Measurements from ENCODE around the gene CHRNA5. TPM values are rescaled to one million over a fixed set of nuclear protein-coding genes. Genes with fewer than 3 reads are reported as not detected.

The CHRNA5 gene
- total RNA-seq, 2 donors from 2014 or later = 0.39 to 0.65 TPM

DNA sequence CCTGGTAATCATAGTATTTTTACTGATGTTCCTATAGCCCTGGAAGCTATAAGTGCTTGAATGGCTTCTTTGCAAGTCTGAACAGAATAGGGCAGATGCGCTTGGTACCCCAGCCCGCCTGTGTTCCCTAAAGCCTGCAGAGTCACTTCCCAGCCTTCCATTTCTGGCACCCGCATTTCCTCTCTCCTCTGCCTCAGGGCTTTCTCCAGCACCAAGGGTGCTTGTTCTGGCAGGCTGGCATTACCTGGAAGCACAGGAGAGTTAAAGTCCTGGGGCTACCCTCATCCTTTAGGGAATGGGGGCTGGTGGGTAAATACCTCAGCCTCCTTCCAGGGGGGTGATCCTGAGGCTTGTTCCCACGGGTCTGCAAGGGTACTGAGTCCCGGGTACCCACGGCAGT is 62.9 kb downstream of the CHRNA5 start:
- ATAC-seq (no peak), DNase-seq (no peak)
- no peaks in the 10 kb centered on the region for H3K4me1 Mint-ChIP-seq
- H3K4me3 Mint-ChIP-seq = no peak overlapping the region
- H3K27ac Mint-ChIP-seq = no peak overlapping the region
- peaks cover 3% of the 10 kb centered on the region for H3K36me3 Mint-ChIP-seq (ENCODE audit: low read depth)
- peaks cover 69% of the 10 kb centered on the region for H3K27me3 Mint-ChIP-seq
- no peaks in the 10 kb centered on the region for H3K9me3 ChIP-seq (ENCODE audit: control insufficient read depth, low read length, poor library complexity, severe bottlenecking)

DNA sequence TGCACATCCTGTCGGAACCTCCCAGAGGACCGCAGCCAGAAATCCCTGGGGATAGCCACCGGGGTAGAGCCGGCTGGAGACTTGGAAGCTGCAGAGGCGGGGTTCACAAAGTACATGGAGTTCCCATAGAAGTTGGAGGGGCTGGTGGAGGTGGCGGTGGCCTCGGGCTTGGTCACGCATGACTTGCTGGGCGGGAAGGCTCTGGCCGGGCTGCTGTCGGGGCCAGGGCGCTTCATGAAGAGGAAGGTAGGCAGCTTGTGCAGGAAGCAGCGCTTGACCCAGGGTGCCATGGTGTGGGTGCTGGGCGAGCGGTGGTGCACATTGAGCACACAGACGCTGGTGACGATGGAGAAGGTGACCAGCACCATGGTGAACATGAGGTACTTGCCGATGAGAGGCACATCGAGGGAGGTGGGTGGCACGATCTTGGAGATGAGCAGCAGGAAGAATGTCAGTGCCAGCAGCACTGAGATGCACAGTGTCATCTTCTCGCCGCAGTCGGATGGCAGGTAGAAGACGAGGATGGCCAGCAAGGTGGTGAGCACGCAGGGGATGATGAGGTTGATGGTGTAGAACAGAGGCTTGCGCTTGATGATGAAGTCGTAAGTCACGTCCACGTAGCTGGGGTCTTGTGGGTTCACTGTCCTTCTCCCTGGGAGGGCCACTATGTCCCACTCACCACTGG is 63.9 kb downstream of the CHRNA5 start:
- Mint-ChIP-seq H3K4me1 (no peaks in the 10 kb centered on the region), H3K27ac (no peak overlapping the region), H3K36me3 (ENCODE audit: low read depth) (peaks cover 2% of the 10 kb centered on the region), H3K27me3 (peaks cover 60% of the 10 kb centered on the region), H3K4me3 (no peak overlapping the region)
- ATAC-seq (no peak), DNase-seq (no peak)
- H3K9me3 ChIP-seq (ENCODE audit: control insufficient read depth, low read length, poor library complexity, severe bottlenecking) = no peaks in the 10 kb centered on the region

DNA sequence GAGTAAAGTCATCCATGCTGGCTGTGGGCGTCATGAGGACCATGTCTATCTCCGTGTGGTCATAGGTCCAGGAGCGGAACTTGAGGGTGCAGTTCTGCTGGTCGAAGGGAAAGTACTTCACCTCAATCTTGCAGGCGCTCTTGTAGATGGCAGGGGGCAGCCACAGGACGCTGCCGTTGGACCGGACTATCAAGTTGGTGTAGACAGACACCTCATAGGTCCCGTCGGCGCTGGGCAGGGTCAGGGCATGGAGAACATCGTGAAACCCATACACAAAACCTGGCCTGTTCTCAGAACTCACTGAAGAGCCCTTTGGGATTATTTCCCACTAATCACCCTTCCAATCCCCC is 64.4 kb downstream of the CHRNA5 start:
- H3K4me1 Mint-ChIP-seq = no peaks in the 10 kb centered on the region

DNA sequence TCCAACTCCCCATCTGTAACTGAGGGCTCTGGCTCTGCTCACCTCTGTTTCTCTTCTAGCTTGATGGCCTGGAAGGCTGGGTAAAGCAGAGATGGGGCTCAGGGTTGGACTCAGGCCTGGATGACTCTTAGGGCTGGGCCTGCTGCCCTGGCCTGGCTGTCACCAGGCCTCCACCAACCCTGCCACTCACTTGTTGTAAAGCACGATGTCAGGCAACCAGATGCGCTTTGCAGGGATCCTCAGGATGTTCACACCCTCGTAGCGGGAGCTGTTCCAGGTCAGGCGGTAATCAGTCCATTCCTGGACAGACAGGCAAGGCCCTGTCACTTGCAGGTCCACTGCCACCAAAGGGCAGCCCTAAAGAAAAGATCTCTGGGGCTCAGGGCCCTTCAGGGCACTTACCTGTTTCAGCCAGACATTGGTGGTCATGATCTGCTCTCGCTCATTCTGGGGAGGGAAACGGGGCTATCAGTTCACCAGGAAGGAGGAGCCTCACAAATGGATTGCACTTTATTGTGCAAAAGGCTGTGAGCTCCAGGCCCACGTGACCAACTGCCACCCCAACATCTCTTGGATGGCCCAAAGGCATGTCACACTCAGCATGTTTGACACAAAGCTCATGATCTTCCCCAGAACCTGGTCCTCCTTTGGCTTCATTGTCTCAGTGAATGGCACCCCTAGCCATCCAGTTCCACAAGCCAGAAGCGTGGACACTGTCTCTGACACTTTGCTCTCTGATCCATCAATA is 65.7 kb downstream of the CHRNA5 start:
- Mint-ChIP-seq H3K4me3 (no peak overlapping the region), H3K27ac (no peak overlapping the region)
- no peak for DNase-seq

More for the DNA sequence above, 64.4 kb downstream of the CHRNA5 start:
- Mint-ChIP-seq H3K36me3 (ENCODE audit: low read depth) (no peaks in the 10 kb centered on the region), H3K27me3 (peaks cover 55% of the 10 kb centered on the region), H3K27ac (no peak overlapping the region), H3K4me3 (no peak overlapping the region)
- DNase-seq (no peak), ATAC-seq (no peak)
- H3K9me3 ChIP-seq (ENCODE audit: control insufficient read depth, low read length, poor library complexity, severe bottlenecking) = no peaks in the 10 kb centered on the region

DNA sequence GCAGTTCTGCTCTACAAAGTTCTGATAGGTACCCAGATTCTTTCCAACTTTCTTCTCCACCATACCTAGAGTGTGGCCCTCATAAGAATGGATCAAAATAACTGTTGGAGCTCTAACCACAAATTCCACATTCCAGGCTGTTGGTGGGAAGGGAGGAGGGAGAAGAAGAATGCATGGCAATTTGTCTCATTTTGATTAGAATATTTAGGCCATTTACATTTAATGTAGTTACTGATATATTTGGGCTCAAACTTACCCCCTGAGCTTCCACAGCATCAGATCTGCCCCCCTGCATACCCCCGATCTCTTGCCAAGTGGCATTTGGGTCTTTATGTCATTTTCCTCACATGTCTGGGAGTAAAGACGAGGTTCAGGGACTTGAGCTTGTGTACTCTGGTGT is 68.0 kb downstream of the CHRNA5 start:
- no peak for ATAC-seq
- Mint-ChIP-seq H3K4me1 (peaks cover 3% of the 10 kb centered on the region), H3K27me3 (peaks cover 45% of the 10 kb centered on the region), H3K36me3 (ENCODE audit: low read depth) (peaks cover 4% of the 10 kb centered on the region), H3K27ac (no peak overlapping the region), H3K4me3 (no peak overlapping the region)
- no peaks in the 10 kb centered on the region for H3K9me3 ChIP-seq (ENCODE audit: control insufficient read depth, low read length, poor library complexity, severe bottlenecking)
- DNase-seq = no peak

More for the DNA sequence above, 65.7 kb downstream of the CHRNA5 start:
- H3K27me3 Mint-ChIP-seq = peaks cover 49% of the 10 kb centered on the region
- H3K4me1 Mint-ChIP-seq = no peaks in the 10 kb centered on the region
- no peaks in the 10 kb centered on the region for H3K9me3 ChIP-seq (ENCODE audit: control insufficient read depth, low read length, poor library complexity, severe bottlenecking)
- ATAC-seq = no peak
- H3K36me3 Mint-ChIP-seq (ENCODE audit: low read depth) = no peaks in the 10 kb centered on the region

DNA sequence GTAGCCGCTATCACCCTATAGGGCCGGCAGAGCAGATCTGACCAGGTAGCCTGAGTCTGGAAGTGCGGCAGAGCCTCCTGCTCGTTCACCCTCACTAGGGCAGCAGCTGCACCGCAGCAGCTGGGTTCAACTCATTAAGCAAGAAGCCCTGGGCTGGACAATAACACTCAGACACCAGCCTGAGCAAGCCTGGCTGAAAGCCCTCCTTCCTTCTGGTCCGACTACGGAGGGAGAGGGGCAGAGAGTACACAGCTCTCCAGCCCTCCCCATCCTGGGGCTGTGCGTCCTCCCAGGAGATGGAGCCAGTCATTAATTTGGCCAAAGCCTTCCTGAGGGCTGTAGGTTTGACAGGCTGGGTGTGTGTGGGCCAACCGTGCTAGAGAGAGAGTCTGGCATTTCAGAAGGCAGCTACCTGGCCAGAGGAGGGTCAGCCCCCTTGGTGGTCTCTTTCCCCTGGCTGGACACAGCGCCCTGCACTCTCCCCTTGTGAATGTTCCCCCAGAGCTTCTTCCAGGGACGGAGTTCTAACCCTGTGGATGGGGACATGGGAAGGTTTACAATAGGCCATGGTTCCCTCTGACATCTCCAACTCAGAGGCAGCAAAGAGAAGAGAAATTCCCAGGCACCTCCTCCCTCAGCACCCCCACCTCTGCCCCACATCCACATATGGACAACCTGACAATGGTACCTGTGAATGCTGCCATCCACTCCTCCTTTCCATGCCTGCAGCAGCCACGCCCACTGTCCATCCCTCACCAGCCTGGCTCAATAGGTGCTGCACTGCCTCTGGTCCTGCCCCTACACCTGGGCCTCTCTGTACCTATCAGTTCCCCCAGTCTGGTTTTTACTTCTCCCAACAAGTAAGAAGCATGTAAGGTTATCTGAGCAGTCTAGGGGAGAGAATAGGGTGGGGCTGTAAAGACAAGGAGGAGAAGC is 69.2 kb downstream of the CHRNA5 start:
- no peaks in the 10 kb centered on the region for H3K9me3 ChIP-seq (ENCODE audit: control insufficient read depth, low read length, poor library complexity, severe bottlenecking)
- H3K27ac Mint-ChIP-seq = no peak overlapping the region
- ATAC-seq = no peak
- H3K36me3 Mint-ChIP-seq (ENCODE audit: low read depth) = peaks cover 4% of the 10 kb centered on the region
- no peak for DNase-seq
- no peak overlapping the region for H3K4me3 Mint-ChIP-seq
- H3K4me1 Mint-ChIP-seq = peaks cover 3% of the 10 kb centered on the region
- H3K27me3 Mint-ChIP-seq = peaks cover 41% of the 10 kb centered on the region

DNA sequence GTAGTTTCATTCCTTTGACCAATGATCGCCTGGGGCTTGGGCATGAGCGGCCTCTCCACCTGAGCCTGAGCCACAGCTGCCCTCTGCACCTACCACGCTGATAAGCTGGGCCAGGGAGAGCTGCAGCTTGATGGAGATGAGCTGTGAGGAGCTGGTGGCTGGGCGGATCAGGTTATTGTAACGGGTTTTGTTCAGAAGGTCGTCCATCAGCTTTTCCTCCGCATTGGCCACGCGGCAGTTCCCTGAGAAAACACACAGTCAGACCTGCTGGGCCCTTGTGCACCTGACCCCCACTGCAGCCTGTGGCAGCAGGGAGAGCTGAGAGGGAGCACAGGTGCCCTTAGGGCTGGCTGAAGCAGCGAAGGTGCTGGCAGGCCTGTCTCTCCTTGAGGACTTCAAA is 70.0 kb downstream of the CHRNA5 start:
- peaks cover 3% of the 10 kb centered on the region for H3K4me1 Mint-ChIP-seq
- no peak overlapping the region for H3K4me3 Mint-ChIP-seq
- H3K27ac Mint-ChIP-seq = no peak overlapping the region
- H3K36me3 Mint-ChIP-seq (ENCODE audit: low read depth) = peaks cover 4% of the 10 kb centered on the region
- ATAC-seq (no peak), DNase-seq (no peak)
- no peaks in the 10 kb centered on the region for H3K9me3 ChIP-seq (ENCODE audit: control insufficient read depth, low read length, poor library complexity, severe bottlenecking)
- H3K27me3 Mint-ChIP-seq = peaks cover 44% of the 10 kb centered on the region

DNA sequence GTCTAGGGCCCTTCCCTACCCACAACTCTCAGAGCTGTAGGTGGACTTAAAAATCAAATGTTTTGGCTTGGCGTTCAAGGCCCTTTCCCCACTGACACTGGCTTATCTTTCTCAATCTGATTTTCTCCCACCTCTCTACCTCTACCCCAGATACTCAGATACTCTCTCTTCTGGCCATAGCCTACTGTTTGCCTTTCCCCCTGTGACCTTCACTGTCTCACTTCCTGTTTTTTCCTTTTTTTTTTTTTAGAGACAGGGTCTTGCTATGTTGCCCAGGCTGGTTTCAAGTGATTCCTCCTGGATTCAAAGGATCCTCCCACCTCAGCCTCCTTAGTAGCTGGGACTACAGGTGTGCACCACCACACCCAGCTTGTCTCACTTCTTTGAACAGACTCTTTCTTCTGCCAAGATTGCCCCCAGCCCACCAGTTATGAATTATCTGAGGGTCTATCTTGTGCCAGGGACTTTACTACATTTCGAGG is 71.1 kb downstream of the CHRNA5 start:
- DNase-seq = no peak
- Mint-ChIP-seq H3K27me3 (peaks cover 46% of the 10 kb centered on the region), H3K4me3 (no peak overlapping the region), H3K27ac (no peak overlapping the region), H3K36me3 (ENCODE audit: low read depth) (peaks cover 4% of the 10 kb centered on the region), H3K4me1 (peaks cover 6% of the 10 kb centered on the region)
- no peaks in the 10 kb centered on the region for H3K9me3 ChIP-seq (ENCODE audit: control insufficient read depth, low read length, poor library complexity, severe bottlenecking)
- no peak for ATAC-seq

DNA sequence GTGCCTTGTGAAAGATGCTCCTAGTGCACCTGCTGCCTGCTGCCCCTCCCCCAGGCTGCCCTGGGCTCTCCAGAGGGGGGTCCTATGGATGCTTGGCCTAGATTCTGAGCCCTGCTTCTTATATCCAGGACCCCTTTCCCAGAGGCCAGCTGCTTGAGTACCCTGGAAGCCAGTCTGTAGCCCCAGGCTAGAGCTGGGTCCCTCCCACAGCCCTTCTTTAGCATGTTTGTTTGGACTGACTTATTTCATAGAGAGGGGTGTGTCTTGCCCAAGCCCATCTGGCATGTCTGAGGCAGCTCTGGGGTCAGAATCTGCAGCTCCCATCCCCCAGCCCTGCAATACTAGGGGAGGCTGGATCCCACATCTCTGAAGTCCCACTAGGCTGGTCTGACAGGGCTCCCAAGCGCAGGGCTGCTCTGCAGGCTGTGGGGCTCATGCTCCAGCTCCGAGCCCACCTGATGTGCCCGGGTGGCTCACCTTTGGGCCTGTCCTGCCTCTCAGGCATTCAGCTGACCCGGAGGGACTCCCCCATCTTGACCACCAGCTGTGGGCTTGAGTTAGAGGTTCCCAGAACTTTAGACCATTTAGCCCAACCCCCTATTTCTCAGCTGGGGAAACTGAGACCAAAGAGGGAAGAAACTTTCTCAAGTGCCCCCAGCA is 72.6 kb downstream of the CHRNA5 start:
- Mint-ChIP-seq H3K4me3 (no peak overlapping the region), H3K27me3 (peaks cover 50% of the 10 kb centered on the region), H3K36me3 (ENCODE audit: low read depth) (peaks cover 4% of the 10 kb centered on the region), H3K27ac (no peak overlapping the region), H3K4me1 (peaks cover 13% of the 10 kb centered on the region)
- DNase-seq (no peak), ATAC-seq (no peak)
- H3K9me3 ChIP-seq (ENCODE audit: control insufficient read depth, low read length, poor library complexity, severe bottlenecking) = no peaks in the 10 kb centered on the region

DNA sequence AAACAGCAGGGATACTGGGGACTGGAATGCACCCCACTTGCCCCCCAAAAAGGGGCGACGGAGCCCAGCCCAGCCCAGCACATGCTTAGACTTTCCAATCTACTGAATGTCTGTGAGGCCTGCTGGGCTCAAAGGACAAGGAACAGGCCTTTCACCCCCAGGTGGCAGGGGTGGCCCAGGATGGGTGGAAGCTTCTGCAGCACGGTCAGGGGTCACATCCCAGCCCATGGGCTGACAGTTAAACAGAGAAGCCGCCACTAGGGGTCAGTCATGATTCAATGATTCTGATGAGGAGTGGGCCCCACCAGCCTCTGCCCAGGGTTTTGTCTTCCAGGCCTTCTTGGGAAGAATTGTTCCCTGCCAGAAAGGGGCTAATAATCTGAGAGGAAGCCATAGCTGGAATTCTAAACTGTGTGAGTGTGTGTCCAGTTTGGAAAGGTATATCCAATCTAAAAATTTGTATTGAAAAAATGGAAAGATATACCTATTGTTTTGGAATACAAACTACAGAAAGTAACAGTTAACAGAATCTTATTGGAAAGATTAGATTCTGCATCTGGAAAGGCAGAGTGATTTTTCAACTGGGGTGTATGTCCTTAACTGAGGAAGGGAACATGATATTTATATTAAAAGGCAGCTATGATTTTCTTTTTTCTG is 73.5 kb downstream of the CHRNA5 start:
- no peak overlapping the region for H3K27ac Mint-ChIP-seq
- peaks cover 13% of the 10 kb centered on the region for H3K4me1 Mint-ChIP-seq
- peak in 1 of 3 donors; percentile 17 for DNase-seq
- peaks cover 4% of the 10 kb centered on the region for H3K36me3 Mint-ChIP-seq (ENCODE audit: low read depth)
- peak; percentile 33 for ATAC-seq
- H3K4me3 Mint-ChIP-seq = no peak overlapping the region
- no peaks in the 10 kb centered on the region for H3K9me3 ChIP-seq (ENCODE audit: control insufficient read depth, low read length, poor library complexity, severe bottlenecking)
- peaks cover 50% of the 10 kb centered on the region for H3K27me3 Mint-ChIP-seq

DNA sequence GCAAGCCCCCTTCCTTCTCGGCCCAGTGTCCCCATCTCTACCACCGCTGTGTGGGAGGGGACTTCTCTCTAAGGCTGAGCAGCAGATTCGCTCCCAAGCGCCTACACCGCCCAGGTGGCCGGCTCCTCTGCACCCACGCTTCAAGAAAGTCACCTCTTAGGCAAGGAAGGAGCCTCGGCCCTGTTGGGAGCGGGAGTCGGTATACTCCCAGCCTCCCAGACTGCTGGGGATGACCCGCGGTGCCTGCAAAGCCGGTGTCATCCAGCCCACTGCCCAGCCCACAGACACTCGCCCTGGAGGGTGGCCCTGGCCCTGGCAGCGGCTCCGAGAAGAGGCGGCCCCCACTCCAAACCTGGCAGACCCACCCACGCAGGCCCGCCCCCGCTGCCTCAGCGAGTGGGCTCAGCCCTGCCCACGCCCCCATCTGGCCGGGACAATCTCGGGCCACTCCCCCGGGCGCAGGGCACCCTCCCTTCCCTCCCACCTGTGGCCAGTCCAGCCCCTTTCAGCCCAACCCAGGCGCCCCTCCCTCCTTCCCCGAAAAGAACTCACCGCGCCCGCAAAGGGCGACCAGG is 75.3 kb downstream of the CHRNA5 start:
- peak overlapping the region; percentile 79 for H3K4me3 Mint-ChIP-seq
- DNase-seq (no peak), ATAC-seq (no peak)
- peaks cover 4% of the 10 kb centered on the region for H3K36me3 Mint-ChIP-seq (ENCODE audit: low read depth)
- no peaks in the 10 kb centered on the region for H3K9me3 ChIP-seq (ENCODE audit: control insufficient read depth, low read length, poor library complexity, severe bottlenecking)
- H3K27me3 Mint-ChIP-seq = peaks cover 50% of the 10 kb centered on the region
- no peak overlapping the region for H3K27ac Mint-ChIP-seq
- peaks cover 13% of the 10 kb centered on the region for H3K4me1 Mint-ChIP-seq

DNA sequence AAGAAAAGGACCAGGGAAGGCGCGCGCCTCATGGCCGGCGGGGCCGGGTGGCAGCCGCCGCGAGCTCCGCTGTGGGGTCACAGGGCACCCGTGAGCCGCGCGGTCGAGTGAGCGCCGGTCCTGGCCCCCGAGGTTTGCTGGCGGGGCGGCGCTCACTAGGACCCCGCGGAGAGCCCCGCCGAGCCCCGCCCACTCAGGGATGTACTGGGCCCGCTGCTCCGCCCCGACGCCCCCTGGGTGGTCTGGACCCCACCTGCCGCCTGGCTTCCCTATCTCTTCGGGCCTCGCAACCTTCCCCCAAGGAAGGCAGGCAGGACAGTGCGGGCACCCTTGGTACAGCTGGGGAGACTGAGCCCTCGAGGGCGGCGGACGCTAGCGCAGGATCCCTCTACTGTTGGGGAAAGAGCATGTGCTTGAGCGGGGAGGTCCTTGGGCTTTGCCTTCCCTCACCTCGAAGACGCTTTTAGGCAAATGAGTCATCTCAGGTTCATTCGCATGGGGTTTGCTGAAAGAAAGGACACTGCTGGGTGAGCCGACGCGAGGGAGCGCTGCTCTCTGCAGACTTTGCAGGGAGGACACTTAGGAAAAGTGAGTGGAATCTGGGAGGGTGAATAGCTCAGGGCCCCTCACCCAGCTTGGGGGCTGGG is 75.9 kb downstream of the CHRNA5 start, which contains the start of gene CHRNB4:
Gene CHRNB4, minus strand, starts transcription at position 109 of the 647 bp plus-strand sequence. Its CDS starts 77 bp downstream, at position 32.
- Mint-ChIP-seq H3K4me1 (peaks cover 13% of the 10 kb centered on the region), H3K36me3 (ENCODE audit: low read depth) (peaks cover 3% of the 10 kb centered on the region), H3K4me3 (peak within 1 kb of the TSS; percentile 79), H3K27ac (no peak within 1 kb of the TSS), H3K27me3 (peaks cover 45% of the 10 kb centered on the region)
- ATAC-seq (peak; percentile 37), DNase-seq (no peak)
- no peaks in the 10 kb centered on the region for H3K9me3 ChIP-seq (ENCODE audit: control insufficient read depth, low read length, poor library complexity, severe bottlenecking)
